ENCODE data around the gene CNGA2.

DNA sequence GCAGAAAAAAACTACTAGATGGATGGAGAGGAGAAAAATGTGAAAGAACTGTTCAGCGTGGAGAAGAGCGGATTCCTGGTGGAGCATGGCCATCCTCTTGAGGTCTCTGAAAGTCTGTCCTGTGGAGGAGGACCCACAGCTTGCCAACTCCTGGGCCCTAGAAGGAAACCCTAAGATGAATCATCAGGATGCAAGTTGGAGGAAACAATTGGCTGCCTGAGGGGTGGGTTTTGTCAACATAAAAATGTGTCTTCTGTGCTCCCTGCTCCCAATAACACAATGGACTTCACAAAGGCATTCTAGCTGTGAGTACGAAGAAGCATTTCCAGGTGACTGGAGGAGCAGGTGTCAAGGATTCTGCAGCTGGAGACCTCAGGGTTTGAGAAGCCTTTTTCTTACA, 37.2 kb downstream of the CNGA2 start:
- no peak for TF ChIP-seq POLR2A (IDR thresholded peaks at IDR 0.05)
- TF ChIP-seq, protein P1, sequence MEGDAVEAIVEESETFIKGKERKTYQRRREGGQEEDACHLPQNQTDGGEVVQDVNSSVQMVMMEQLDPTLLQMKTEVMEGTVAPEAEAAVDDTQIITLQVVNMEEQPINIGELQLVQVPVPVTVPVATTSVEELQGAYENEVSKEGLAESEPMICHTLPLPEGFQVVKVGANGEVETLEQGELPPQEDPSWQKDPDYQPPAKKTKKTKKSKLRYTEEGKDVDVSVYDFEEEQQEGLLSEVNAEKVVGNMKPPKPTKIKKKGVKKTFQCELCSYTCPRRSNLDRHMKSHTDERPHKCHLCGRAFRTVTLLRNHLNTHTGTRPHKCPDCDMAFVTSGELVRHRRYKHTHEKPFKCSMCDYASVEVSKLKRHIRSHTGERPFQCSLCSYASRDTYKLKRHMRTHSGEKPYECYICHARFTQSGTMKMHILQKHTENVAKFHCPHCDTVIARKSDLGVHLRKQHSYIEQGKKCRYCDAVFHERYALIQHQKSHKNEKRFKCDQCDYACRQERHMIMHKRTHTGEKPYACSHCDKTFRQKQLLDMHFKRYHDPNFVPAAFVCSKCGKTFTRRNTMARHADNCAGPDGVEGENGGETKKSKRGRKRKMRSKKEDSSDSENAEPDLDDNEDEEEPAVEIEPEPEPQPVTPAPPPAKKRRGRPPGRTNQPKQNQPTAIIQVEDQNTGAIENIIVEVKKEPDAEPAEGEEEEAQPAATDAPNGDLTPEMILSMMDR (IDR thresholded peaks at IDR 0.05) = no peak

Measured in uterus (tissue), 2 donors.